Lower lobe of right lung (tissue), 2 donors: ENCODE results near the gene VPS37C. TPM values are rescaled to one million over a fixed set of nuclear protein-coding genes. Genes with fewer than 3 reads are reported as not detected.

Source experiments
- ATAC-seq, 2 donors: fragments of 200-7000 bp; cut with Tn5 transposase; one replicate each; pipeline ENCODE4 v1.9.1; 2020 to 2022; ENCODE audit warnings: mild to moderate bottlenecking in 2 of 2, moderate library complexity in 2 of 2
- DNase-seq: peaks from one replicate; pipeline ENCODE4 v3.0.0-alpha.2; 2020
- H3K27ac ChIP-seq: fragments of 200-600 bp; one replicate; pipeline ENCODE4 v1.8.0; 2022
- H3K27me3 ChIP-seq: fragments of 200-600 bp; one replicate; pipeline ENCODE4 v1.8.0; 2022; ENCODE audit warnings: low read depth
- H3K36me3 ChIP-seq: fragments of 200-600 bp; one replicate; pipeline ENCODE4 v1.8.0; 2022; ENCODE audit warnings: mild to moderate bottlenecking
- H3K4me1 ChIP-seq: fragments of 200-600 bp; one replicate; pipeline ENCODE4 v1.8.0; 2022
- H3K4me3 ChIP-seq: fragments of 200-600 bp; one replicate; pipeline ENCODE4 v1.8.0; 2022; ENCODE audit warnings: mild to moderate bottlenecking
- H3K9me3 ChIP-seq: fragments of 200-600 bp; one replicate; pipeline ENCODE4 v1.8.0; 2022
- intact Hi-C: fragments of 100-400 bp; cut with DNase I; formaldehyde crosslinking; loops from one replicate; pipeline ENCODE4 v1.11.0; 2022
- total RNA-seq: library from RNA; stranded (reverse); fragmentation: NEBNext Ultra II Directional; extraction: Animal tissue kit (Norgen Biotek cat#: 25700); gene quantifications from one replicate; pipeline ENCODE4 v1.2.1, GENCODE V29; 2021
- TF ChIP-seq, protein P1 (sequence below): fragments of 200-600 bp; IDR thresholded peaks from one replicate; pipeline ENCODE4 v1.8.0; 2022; ENCODE audit warnings: antibody characterized with exemption, mild to moderate bottlenecking
- donor health status: DM: no; HTN: yes; CAD: no; lungs with severe emphysema.

Gene VPS37C
- total RNA-seq, 1 donor from 2014 or later, result 39.7 TPM

DNA sequence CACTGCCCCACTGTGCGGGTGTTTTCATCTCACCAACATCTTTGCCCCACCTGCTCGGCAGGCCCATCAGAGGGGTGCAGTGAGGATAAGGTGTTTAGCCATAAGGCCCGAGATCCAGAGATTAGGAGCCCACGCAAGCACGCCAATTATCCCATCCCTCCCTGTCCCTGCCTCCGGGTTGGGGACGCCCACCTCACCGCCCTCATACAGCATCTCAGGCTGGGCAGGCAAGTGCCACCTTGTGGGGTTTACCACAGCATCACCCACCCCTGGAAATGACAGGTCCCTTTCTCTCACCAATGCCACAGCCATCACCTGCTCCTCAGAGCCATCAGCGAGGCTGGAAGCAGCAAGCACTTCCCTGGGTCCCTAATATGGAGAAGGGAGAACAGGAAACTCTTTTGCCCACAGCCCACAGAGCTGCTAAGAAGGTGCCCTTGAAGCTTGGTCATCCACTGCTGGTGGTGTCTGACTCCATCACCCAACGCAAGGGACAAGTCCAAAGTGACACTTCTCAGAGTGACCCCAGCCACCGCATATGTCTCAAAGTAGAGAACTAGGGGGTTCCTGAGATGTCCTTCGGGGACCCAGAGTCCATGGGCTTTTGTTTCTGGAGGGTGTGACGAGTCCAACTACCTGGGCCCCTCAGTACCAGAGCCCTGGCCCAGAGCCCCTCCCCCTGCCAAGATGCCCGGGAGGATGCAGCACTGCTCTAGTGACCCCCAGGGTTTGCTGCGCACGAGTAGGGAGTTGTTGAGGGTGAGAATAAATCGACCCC lies 15.8 kb downstream of the VPS37C start:
- TF ChIP-seq, protein P1, sequence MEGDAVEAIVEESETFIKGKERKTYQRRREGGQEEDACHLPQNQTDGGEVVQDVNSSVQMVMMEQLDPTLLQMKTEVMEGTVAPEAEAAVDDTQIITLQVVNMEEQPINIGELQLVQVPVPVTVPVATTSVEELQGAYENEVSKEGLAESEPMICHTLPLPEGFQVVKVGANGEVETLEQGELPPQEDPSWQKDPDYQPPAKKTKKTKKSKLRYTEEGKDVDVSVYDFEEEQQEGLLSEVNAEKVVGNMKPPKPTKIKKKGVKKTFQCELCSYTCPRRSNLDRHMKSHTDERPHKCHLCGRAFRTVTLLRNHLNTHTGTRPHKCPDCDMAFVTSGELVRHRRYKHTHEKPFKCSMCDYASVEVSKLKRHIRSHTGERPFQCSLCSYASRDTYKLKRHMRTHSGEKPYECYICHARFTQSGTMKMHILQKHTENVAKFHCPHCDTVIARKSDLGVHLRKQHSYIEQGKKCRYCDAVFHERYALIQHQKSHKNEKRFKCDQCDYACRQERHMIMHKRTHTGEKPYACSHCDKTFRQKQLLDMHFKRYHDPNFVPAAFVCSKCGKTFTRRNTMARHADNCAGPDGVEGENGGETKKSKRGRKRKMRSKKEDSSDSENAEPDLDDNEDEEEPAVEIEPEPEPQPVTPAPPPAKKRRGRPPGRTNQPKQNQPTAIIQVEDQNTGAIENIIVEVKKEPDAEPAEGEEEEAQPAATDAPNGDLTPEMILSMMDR, result no peak
- peak; percentile 26 for DNase-seq
- Histone ChIP-seq H3K27ac (no peak overlapping the region), H3K27me3 (no peaks in the 10 kb centered on the region), H3K4me1 (peaks cover 58% of the 10 kb centered on the region), H3K9me3 (no peaks in the 10 kb centered on the region), H3K36me3 (peaks cover 7% of the 10 kb centered on the region), H3K4me3 (no peak overlapping the region)
- no peak for ATAC-seq
- intact Hi-C loops, result no loop called here

DNA sequence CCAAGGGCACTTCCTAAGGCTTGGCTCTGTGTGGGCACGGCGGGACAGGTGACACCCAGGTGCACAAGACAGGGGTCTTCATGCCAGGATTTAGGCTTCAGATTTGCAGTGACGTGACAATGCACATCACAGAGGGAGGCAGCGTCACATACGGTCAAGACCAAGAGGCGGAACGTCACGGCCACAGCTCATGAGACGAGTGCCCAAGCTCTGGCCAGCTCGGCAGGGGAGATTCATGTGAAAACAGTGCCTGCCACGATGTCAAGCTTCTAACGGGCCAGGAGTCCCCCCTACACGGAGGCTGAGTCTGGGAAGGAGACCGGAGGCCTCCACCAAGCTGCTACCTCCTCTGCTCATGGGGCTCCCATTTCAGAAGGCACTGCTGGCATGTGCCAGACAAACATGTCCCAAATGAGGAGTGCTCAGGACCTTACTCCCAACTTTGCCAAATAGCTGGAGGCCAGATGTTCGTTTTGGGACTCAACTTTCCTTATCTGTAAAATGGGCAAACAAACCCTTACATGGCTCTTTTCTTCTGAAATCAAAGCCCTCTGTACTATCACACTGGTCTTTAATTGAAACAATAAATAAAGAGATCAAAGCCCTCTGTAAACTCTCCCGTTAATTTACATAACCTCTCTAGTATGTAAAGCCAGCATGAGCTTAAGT lies 16.6 kb downstream of the VPS37C start:
- TF ChIP-seq, protein P1, result no peak

DNA sequence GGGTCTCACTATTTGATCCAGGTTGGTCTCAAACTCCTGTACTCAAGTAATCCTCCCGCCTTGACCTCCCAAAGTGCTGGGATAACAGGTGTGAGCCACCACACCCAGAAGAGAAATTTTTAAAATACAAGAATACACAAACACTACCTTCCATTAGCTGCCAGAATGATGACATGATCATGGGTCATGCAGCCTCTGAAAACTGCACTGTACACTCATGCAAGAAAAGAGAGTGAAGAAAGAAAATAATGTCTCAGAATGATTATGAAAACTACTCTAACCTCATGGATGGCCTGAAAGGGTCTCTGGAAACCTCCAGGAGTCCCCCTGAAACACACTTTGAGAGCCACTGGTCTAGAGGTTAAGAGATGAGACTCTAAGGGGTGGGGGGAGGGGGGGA lies 18.8 kb downstream of the VPS37C start:
- DNase-seq, result no peak
- no peaks in the 10 kb centered on the region for H3K27me3 ChIP-seq
- peaks cover 15% of the 10 kb centered on the region for H3K36me3 ChIP-seq
- no peak for ATAC-seq
- TF ChIP-seq, protein P1, result no peak
- no peak overlapping the region for H3K4me3 ChIP-seq
- intact Hi-C loops, result no loop called here
- no peak overlapping the region for H3K27ac ChIP-seq
- H3K4me1 ChIP-seq, result peaks cover 52% of the 10 kb centered on the region
- H3K9me3 ChIP-seq, result no peaks in the 10 kb centered on the region

More for the DNA sequence above, 16.6 kb downstream of the VPS37C start:
- ATAC-seq, result no peak
- Histone ChIP-seq H3K36me3 (peaks cover 7% of the 10 kb centered on the region), H3K27ac (no peak overlapping the region), H3K27me3 (no peaks in the 10 kb centered on the region), H3K4me1 (peaks cover 58% of the 10 kb centered on the region), H3K9me3 (no peaks in the 10 kb centered on the region), H3K4me3 (no peak overlapping the region)
- DNase-seq, result peak; percentile 13
- intact Hi-C loops, result no loop called here

DNA sequence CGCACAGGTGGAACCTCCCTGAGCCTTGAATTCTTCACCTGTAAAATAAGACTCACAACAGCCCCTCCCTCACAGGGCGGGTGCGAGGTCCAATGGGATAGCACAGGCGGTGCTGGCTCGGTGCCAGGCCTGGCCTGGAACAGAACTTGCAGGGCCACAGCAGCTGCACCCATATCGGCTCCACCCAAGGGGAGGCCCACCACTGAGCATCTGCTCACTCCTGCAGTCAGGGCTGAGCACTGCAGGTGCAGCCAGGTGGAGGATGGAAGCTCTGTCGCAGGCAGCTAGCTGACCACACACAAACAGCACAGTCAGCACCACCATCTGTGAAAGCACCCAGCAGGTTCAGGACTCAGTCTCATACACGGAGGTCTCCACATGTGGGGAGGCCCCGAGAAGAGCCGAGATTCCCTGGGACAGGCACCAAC lies 19.6 kb downstream of the VPS37C start:
- DNase-seq (no peak), ATAC-seq (peak; percentile 16 to 22)
- H3K9me3 ChIP-seq, result no peaks in the 10 kb centered on the region
- no peak overlapping the region for H3K4me3 ChIP-seq
- no peak overlapping the region for H3K27ac ChIP-seq
- H3K4me1 ChIP-seq, result peaks cover 43% of the 10 kb centered on the region
- no peaks in the 10 kb centered on the region for H3K27me3 ChIP-seq
- H3K36me3 ChIP-seq, result peaks cover 17% of the 10 kb centered on the region
- intact Hi-C loops, result no loop called here
- TF ChIP-seq, protein P1, result no peak

- Histone ChIP-seq H3K4me1 (peaks cover 33% of the 10 kb centered on the region), H3K4me3 (no peak overlapping the region)
- TF ChIP-seq, protein P1, result no peak
These were observed 20.8 kb downstream of the VPS37C start for GRCh38 chr11:61140416-61140815.

More at GRCh38 chr11:61140416-61140815, 20.8 kb downstream of the VPS37C start:
- Histone ChIP-seq H3K27me3 (no peaks in the 10 kb centered on the region), H3K27ac (no peak overlapping the region), H3K9me3 (no peaks in the 10 kb centered on the region), H3K36me3 (peaks cover 15% of the 10 kb centered on the region)
- ATAC-seq (peak in 1 of 2 donors; percentile 21), DNase-seq (no peak)
- intact Hi-C loops, result no loop called here
